ENCODE measurements around the gene FXYD2.
A peak's percentile ranks its signal among the peaks of the same experiment; 100 is the strongest.

Gene FXYD2

DNA sequence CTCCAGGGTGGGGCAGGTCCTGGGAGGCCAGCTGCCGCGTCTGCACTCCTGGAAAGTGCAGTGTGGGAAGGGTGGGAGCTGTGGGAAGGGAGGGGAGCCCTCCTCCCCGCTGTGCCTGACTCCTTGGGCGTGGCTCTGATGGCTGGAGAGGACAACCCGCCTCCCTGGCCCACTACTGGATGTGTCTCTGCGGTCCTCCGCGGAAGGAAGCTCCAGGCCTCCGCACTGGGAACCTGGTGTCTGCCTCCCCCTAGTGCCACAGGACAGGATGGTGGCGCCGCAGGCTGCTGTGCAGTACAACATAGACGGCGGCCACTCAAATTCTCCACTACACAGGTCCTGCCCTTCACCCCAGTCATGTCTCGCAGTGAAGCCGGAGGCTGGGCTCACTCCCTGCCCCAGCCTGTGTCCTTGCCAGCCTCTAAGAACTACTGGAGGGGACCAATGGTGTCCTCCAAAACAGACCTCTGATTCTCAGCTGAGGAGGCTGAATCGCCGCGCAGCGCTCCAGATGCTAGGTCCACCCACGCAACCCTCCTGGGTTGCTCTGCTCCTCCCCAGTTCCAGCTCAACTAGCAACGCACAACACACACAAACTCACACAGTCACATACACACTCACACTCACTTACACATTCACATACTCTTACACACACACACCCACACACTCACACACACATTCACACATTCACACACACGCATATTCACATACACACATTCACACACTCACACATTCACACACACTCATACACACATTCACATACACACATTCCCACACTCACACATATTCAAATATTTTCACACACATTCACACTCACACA, 15.1 kb downstream of the FXYD2 start:
- intact Hi-C loops (cut with DNase I; ENCODE audit: low total_unique reads) = no loop called here
- DNase-seq = peak in 1 of 2 donors; percentile 68
- H3K9me3 ChIP-seq = no peaks in the 10 kb centered on the region
- H3K27ac ChIP-seq = no peak overlapping the region
- H3K4me3 ChIP-seq = no peak overlapping the region
- no peaks in the 10 kb centered on the region for H3K36me3 ChIP-seq
- peaks cover 0 to 5% (median 3%) of the 10 kb centered on the region in 4 donors for H3K4me1 ChIP-seq
- peaks cover 0 to 33% of the 10 kb centered on the region in 2 donors for H3K27me3 ChIP-seq
- TF ChIP-seq, protein P1, sequence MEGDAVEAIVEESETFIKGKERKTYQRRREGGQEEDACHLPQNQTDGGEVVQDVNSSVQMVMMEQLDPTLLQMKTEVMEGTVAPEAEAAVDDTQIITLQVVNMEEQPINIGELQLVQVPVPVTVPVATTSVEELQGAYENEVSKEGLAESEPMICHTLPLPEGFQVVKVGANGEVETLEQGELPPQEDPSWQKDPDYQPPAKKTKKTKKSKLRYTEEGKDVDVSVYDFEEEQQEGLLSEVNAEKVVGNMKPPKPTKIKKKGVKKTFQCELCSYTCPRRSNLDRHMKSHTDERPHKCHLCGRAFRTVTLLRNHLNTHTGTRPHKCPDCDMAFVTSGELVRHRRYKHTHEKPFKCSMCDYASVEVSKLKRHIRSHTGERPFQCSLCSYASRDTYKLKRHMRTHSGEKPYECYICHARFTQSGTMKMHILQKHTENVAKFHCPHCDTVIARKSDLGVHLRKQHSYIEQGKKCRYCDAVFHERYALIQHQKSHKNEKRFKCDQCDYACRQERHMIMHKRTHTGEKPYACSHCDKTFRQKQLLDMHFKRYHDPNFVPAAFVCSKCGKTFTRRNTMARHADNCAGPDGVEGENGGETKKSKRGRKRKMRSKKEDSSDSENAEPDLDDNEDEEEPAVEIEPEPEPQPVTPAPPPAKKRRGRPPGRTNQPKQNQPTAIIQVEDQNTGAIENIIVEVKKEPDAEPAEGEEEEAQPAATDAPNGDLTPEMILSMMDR (IDR thresholded peaks at IDR 0.05) = peak; percentile 19 to 30

GRCh38 chr11:117808784-117809183, 15.8 kb downstream of the FXYD2 start:
- Histone ChIP-seq H3K4me1 (peaks cover 0 to 5% (median 3%) of the 10 kb centered on the region in 4 donors), H3K27me3 (peaks cover 0 to 33% of the 10 kb centered on the region in 2 donors), H3K27ac (no peak overlapping the region), H3K36me3 (no peaks in the 10 kb centered on the region), H3K9me3 (no peaks in the 10 kb centered on the region), H3K4me3 (no peak overlapping the region)
- intact Hi-C loops (cut with DNase I; ENCODE audit: low total_unique reads) = no loop called here
- no peak for DNase-seq
- TF ChIP-seq, protein P1 (IDR thresholded peaks at IDR 0.05) = no peak

GRCh38 chr11:117807482-117808327, 16.8 kb downstream of the FXYD2 start:
- H3K27ac ChIP-seq = no peak overlapping the region
- intact Hi-C loops (cut with DNase I; ENCODE audit: low total_unique reads) = no loop called here
- DNase-seq = peak in 1 of 2 donors; percentile 89

GRCh38 chr11:117806846-117807245, 17.7 kb downstream of the FXYD2 start:
- Histone ChIP-seq H3K27me3 (peaks cover 0 to 33% of the 10 kb centered on the region in 2 donors), H3K27ac (no peak overlapping the region), H3K36me3 (no peaks in the 10 kb centered on the region), H3K4me3 (no peak overlapping the region), H3K4me1 (peaks cover 0 to 5% (median 3%) of the 10 kb centered on the region in 4 donors), H3K9me3 (no peaks in the 10 kb centered on the region)
- DNase-seq = no peak
- TF ChIP-seq, protein P1 (IDR thresholded peaks at IDR 0.05) = no peak
- intact Hi-C loops (cut with DNase I; ENCODE audit: low total_unique reads) = no loop called here

More at GRCh38 chr11:117807482-117808327, 16.8 kb downstream of the FXYD2 start:
- Histone ChIP-seq H3K4me1 (peaks cover 0 to 5% (median 3%) of the 10 kb centered on the region in 4 donors), H3K27me3 (peaks cover 0 to 33% of the 10 kb centered on the region in 2 donors), H3K4me3 (no peak overlapping the region), H3K9me3 (no peaks in the 10 kb centered on the region), H3K36me3 (no peaks in the 10 kb centered on the region)
- TF ChIP-seq, protein P1 (IDR thresholded peaks at IDR 0.05) = peak; percentile 78 to 85

DNA sequence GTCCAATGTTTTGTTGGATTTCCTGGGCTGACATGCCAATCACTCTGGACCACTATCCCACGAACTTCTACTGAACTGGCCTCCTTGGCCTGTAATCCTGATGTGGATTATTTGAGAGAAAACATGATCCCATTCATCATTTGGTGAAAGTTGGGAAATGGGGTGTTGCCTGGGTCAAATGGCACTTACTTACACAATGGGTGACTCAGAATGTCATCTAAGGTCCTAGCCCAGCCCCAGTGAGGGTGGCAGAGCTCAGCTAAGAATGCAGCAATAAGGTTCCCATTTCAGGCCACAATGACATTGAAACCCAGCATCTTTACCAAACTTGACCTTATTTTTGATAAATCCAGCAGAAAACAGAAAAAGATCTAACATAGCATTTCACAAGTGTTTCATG, 19.5 kb downstream of the FXYD2 start:
- intact Hi-C loops (cut with DNase I; ENCODE audit: low total_unique reads) = no loop called here
- Histone ChIP-seq H3K4me1 (peaks cover 0 to 5% (median 3%) of the 10 kb centered on the region in 4 donors), H3K27me3 (peaks cover 0 to 34% of the 10 kb centered on the region in 2 donors), H3K36me3 (no peaks in the 10 kb centered on the region), H3K9me3 (no peaks in the 10 kb centered on the region), H3K4me3 (no peak overlapping the region), H3K27ac (no peak overlapping the region)
- DNase-seq = no peak
- TF ChIP-seq, protein P1 (IDR thresholded peaks at IDR 0.05) = no peak

Measured in tibial artery (tissue), 4 donors.